Measurements from ENCODE around the gene GRHPR.

- TF ChIP-seq CTCF (IDR thresholded peaks at IDR 0.05): no peak
- no peak for TF ChIP-seq POLR2A (IDR thresholded peaks at IDR 0.05)
These were observed 23.9 kb downstream of the GRHPR start for GRCh38 chr9:37446401-37446800.
